Stomach (tissue), 4 donors: ENCODE data around the gene CORO7.

Experiments used
- POLR2A ChIP-seq, 4 donors: fragments of 450-650 bp; IDR thresholded peaks; one replicate each; pipeline ENCODE4 v1.6.1; 2016; ENCODE audit warnings: antibody characterized with exemption in 4 of 4, control low read depth in 2 of 4, mild to moderate bottlenecking in 1 of 4, moderate library complexity in 1 of 4
- POLR2AphosphoS5 ChIP-seq, 3 donors: sonication (generic); formaldehyde crosslinking; IDR thresholded peaks; one replicate each; pipeline ENCODE4 v1.6.1; 2016; ENCODE audit warnings: antibody characterized with exemption in 3 of 3
- TF ChIP-seq, protein P1 (sequence below), 7 experiments: fragments of 450-650 bp in 4 of 7; fragments of 200-600 bp in 3 of 7; sonication (generic) in 3 of 7; IDR thresholded peaks; one replicate each; pipeline ENCODE4 v1.5.1; 2016 to 2019; ENCODE audit warnings: antibody characterized with exemption in 7 of 7, control low read depth in 2 of 7, mild to moderate bottlenecking in 1 of 7

DNA sequence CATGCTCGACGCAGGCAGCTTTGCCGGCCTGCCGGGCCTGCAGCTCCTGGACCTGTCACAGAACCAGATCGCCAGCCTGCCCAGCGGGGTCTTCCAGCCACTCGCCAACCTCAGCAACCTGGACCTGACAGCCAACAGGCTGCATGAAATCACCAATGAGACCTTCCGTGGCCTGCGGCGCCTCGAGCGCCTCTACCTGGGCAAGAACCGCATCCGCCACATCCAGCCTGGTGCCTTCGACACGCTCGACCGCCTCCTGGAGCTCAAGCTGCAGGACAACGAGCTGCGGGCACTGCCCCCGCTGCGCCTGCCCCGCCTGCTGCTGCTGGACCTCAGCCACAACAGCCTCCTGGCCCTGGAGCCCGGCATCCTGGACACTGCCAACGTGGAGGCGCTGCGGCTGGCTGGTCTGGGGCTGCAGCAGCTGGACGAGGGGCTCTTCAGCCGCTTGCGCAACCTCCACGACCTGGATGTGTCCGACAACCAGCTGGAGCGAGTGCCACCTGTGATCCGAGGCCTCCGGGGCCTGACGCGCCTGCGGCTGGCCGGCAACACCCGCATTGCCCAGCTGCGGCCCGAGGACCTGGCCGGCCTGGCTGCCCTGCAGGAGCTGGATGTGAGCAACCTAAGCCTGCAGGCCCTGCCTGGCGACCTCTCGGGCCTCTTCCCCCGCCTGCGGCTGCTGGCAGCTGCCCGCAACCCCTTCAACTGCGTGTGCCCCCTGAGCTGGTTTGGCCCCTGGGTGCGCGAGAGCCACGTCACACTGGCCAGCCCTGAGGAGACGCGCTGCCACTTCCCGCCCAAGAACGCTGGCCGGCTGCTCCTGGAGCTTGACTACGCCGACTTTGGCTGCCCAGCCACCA is 35.1 kb downstream of the CORO7 start:
- TF ChIP-seq POLR2A (IDR thresholded peaks at IDR 0.05) (no peak), POLR2AphosphoS5 (IDR thresholded peaks at IDR 0.05) (no peak)
- TF ChIP-seq, protein P1, sequence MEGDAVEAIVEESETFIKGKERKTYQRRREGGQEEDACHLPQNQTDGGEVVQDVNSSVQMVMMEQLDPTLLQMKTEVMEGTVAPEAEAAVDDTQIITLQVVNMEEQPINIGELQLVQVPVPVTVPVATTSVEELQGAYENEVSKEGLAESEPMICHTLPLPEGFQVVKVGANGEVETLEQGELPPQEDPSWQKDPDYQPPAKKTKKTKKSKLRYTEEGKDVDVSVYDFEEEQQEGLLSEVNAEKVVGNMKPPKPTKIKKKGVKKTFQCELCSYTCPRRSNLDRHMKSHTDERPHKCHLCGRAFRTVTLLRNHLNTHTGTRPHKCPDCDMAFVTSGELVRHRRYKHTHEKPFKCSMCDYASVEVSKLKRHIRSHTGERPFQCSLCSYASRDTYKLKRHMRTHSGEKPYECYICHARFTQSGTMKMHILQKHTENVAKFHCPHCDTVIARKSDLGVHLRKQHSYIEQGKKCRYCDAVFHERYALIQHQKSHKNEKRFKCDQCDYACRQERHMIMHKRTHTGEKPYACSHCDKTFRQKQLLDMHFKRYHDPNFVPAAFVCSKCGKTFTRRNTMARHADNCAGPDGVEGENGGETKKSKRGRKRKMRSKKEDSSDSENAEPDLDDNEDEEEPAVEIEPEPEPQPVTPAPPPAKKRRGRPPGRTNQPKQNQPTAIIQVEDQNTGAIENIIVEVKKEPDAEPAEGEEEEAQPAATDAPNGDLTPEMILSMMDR (IDR thresholded peaks at IDR 0.05) = no peak
